Measurements from ENCODE around the gene MAF. TPM values are rescaled to one million over a fixed set of nuclear protein-coding genes. Genes with fewer than 3 reads are reported as not detected.

The MAF gene
- polyA plus RNA-seq, 1 donor: 53.7 TPM

DNA sequence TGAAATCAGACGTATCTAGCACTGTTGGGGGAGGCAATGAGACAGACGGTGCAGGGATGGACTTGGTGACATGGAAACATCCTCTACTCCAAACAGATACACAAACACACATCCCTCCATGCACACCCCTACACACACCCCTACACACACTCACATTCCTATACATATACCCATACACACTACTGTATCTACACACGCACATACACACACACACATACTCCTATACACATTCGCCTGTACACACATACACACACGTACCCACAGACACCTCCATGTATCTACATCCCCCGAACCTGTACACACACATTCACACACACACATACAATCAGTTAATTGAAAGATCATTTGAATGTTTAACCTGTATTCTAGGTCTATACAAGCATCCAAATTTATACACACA, 53.5 kb downstream of the MAF start:
- DNase-seq: no peak

Data from left kidney (tissue), 2 donors.